ENCODE measurements around the gene TRMT5. TPM values are rescaled to one million over a fixed set of nuclear protein-coding genes. Genes with fewer than 3 reads are reported as not detected.

TRMT5 gene
- total and polyA plus RNA-seq, 12 donors, result 3.8 to 16.8 (median 11.5) TPM

DNA sequence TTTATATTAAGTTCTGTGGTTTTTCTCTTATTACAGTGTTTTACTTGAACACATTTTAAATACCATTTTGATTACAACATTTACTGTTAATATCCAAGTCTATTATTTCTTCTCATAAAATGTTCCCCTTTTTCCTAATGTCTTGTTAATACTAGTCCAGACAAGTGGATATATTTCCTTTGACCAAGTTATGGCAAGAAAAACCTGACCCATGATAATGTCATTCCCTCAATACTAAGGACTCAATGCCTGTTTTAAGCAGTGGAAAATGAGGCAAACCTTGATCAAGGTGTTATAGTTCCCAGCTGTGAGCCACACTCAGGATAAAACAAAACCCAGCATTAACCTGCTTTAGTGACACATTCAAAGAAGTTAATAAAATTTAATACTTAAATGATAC, 12.2 kb downstream of the TRMT5 start:
- DNase-seq, result no peak
- intact Hi-C loops (cut with DNase I), result no loop called here
- no peaks in the 10 kb centered on the region for H3K27me3 ChIP-seq

GRCh38 chr14:60968099-60968498, 12.8 kb downstream of the TRMT5 start:
- intact Hi-C loops (cut with DNase I), result no loop called here
- Histone ChIP-seq H3K36me3 (replicated peaks in 1 of 2) (no peaks in the 10 kb centered on the region), H3K27ac (no peak overlapping the region), H3K4me1 (replicated peaks in 1 of 2) (peaks cover 0 to 14% of the 10 kb centered on the region in 2 donors), H3K27me3 (no peaks in the 10 kb centered on the region), H3K4me3 (no peak overlapping the region), H3K9me3 (replicated peaks in 1 of 3) (peaks cover 0 to 4% (median 0%) of the 10 kb centered on the region in 3 donors)
- 82 to 93% (median 90%) methylated on average over 1 of the region's 1 CpG for WGBS, 4 donors
- no peak for DNase-seq
- TF ChIP-seq POLR2A (IDR thresholded peaks at IDR 0.05), result no peak
- TF ChIP-seq, protein P1, sequence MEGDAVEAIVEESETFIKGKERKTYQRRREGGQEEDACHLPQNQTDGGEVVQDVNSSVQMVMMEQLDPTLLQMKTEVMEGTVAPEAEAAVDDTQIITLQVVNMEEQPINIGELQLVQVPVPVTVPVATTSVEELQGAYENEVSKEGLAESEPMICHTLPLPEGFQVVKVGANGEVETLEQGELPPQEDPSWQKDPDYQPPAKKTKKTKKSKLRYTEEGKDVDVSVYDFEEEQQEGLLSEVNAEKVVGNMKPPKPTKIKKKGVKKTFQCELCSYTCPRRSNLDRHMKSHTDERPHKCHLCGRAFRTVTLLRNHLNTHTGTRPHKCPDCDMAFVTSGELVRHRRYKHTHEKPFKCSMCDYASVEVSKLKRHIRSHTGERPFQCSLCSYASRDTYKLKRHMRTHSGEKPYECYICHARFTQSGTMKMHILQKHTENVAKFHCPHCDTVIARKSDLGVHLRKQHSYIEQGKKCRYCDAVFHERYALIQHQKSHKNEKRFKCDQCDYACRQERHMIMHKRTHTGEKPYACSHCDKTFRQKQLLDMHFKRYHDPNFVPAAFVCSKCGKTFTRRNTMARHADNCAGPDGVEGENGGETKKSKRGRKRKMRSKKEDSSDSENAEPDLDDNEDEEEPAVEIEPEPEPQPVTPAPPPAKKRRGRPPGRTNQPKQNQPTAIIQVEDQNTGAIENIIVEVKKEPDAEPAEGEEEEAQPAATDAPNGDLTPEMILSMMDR (IDR thresholded peaks at IDR 0.05), result no peak

More for the DNA sequence above, 12.2 kb downstream of the TRMT5 start:
- Histone ChIP-seq H3K36me3 (replicated peaks in 1 of 2) (no peaks in the 10 kb centered on the region), H3K4me1 (replicated peaks in 1 of 2) (peaks cover 0 to 14% of the 10 kb centered on the region in 2 donors), H3K9me3 (replicated peaks in 1 of 3) (peaks cover 0 to 4% (median 0%) of the 10 kb centered on the region in 3 donors), H3K4me3 (no peak overlapping the region), H3K27ac (no peak overlapping the region)
- TF ChIP-seq, protein P1 (IDR thresholded peaks at IDR 0.05), result no peak
- TF ChIP-seq POLR2A (IDR thresholded peaks at IDR 0.05), result no peak

DNA sequence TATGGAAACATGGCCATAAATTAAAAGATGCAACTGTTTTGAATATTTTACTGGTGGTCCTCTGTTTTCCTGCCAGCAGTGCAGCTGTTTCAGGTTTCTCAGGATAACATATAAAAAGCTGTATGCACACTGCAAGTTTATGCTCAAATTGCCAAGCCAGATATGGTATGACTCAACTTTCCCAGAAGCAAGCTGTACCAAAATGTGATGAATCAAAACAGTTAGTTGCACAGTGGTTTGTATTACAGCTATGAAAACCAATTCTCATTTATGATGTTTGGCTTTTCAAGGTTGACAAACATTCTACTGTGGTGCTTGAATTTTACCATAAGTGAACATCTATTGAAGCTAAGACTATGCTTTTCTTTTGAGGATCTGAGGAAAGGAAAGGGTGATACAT, 15.5 kb downstream of the TRMT5 start:
- Histone ChIP-seq H3K9me3 (replicated peaks in 1 of 3) (peaks cover 0 to 4% (median 0%) of the 10 kb centered on the region in 3 donors), H3K27ac (no peak overlapping the region), H3K4me1 (replicated peaks in 1 of 2) (peaks cover 0 to 14% of the 10 kb centered on the region in 2 donors), H3K4me3 (no peak overlapping the region), H3K36me3 (replicated peaks in 1 of 2) (no peaks in the 10 kb centered on the region), H3K27me3 (no peaks in the 10 kb centered on the region)
- DNase-seq, result peak in 3 of 7 donors; percentile 7 to 22 (median 20)
- no peak for TF ChIP-seq POLR2A (IDR thresholded peaks at IDR 0.05)
- TF ChIP-seq, protein P1 (IDR thresholded peaks at IDR 0.05), result no peak
- intact Hi-C loops (cut with DNase I), result no loop called here

DNA sequence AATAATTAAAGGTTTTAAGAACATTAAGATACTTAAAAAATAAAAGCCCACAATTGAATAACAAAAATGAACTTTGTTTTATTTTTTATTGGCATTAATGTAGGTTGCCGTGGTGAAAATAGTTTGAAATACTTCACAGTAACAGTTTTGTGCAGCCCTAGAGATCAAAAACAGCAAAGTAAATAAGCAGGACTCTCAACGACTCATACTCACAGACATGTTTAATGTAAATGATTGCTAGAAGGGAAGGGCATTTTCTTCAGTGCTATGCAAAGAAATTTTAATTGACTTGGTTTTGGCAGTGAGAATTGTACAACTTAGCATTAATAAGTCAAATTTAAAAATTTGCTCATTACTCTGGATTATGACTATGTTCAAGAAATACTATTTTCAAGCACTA, 16.0 kb downstream of the TRMT5 start:
- intact Hi-C loops (cut with DNase I), result no loop called here
- DNase-seq, result no peak
- H3K4me1 ChIP-seq (replicated peaks in 1 of 2), result peaks cover 0 to 14% of the 10 kb centered on the region in 2 donors
- TF ChIP-seq, protein P1 (IDR thresholded peaks at IDR 0.05), result no peak
- no peak overlapping the region for H3K27ac ChIP-seq
- H3K9me3 ChIP-seq (replicated peaks in 1 of 3), result peaks cover 0 to 4% (median 0%) of the 10 kb centered on the region in 3 donors
- no peaks in the 10 kb centered on the region for H3K27me3 ChIP-seq
- no peak overlapping the region for H3K4me3 ChIP-seq
- H3K36me3 ChIP-seq (replicated peaks in 1 of 2), result no peaks in the 10 kb centered on the region
- 79 to 90% (median 85%) methylated on average over 2 of the region's 2 CpGs for WGBS, 4 donors

Data from adrenal gland (tissue), 12 donors.